GM21737 (cell line): ENCODE data around the gene PTPN3.

Experiments used
- ATAC-seq: cut with Tn5 transposase; IDR thresholded peaks from one replicate; pipeline ENCODE4 v1.9.1; 2021; ENCODE audit warnings: mild to moderate bottlenecking, moderate library complexity; ENCODE audit not compliant: unreplicated experiment

PTPN3 gene

DNA sequence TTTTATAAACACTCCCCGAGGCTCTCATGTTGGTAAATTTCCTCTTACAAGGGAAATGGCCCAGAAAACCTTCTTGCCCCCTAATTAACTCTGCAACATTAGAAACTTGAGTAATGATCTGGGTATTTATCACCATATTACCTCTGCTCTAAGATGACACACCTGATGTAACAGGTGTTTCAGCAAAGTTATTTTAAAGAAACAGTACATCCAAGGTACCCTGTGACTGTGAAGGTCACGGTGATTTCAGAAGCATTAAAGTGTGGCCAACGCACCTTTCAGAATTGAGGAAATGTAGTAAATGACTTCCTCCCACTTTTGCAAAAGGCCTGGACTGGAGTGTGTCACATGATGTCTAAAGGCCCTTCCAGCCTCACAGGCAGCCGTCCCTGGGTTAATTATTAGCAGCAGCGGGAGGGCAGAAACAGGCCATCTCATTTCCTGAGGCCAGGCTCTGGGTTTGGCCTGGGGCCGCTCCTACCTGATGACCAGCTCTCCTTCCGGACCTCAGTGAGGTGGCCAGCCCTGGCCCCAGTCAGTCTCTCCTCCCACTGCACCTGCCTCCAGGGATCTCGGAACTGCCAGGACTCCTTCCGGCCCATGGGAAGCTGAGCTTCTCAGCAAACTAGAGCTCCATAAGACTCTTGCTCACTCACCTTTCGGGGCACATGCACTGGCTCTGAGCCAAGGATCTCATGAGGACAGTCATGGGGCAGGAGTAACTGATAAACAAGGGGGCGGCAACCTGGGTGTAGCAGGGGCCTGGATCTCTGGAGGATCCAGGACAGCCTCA lies 20.7 kb downstream of the PTPN3 start:
- peak; percentile 96 for ATAC-seq

DNA sequence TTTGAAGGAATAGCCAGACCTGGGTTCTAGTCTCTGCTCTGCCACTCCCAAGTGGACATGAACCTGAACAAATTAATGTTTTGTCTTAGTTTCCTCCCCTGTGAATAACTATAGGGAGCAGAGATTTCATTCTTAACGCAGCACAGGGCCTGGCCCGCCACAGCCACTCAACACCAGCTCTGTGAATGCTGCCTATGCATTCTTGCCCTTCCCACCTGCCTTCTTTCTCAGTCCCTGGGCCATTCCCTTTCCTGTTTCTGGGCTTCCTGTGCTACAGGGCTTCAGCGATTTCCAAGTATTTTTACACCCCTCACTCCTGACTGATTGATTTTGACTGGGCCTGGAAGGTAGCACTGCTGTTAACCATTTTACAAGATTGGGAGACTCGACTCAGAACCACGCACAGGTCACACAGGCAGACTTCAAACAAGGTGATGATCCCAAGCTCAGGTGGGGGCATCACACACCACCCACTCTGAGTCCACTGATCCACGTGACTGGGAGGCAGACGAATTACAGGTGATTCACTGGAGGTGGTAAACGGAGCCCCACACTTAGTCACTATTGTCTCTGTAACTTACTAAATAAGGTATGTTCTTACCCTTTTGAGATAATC lies 21.4 kb downstream of the PTPN3 start:
- no peak for ATAC-seq

DNA sequence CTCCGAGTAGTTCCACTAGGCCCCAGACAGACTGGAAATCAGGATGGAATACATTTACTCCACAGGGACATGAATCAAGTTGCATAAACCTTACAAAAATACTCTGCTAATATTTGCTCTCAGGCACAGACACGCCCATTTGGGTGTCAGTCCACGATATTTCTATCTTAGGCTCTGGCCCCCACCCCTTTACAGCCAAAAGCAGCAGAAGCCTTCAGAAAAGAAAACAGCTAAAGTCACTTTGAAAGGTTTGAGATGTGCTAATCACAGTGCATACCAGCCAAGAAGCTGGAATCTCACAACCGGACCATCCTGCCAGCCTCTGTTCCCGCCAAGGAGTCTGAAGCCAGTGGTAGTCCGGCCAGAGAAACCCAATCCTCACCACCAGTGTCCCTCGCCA lies 22.6 kb downstream of the PTPN3 start:
- ATAC-seq = no peak

DNA sequence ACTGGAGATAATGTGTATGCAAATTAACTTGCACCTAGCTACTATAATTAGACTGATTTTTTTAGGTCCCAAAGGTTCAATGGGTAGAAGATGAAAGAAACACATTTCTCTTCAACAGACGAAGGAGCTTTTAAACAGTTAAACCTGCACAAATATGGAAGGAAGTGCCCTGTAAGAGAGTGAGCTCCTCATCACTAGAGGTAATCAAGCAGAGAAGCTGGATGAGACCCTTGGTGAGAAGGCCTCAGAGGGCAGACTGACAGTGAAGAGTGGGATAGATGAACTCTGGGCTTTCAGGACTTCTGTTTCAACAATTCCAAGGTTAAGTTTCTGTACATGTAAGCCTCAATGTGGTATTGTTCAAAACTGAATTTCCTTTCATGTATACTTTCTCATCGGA lies 23.2 kb downstream of the PTPN3 start:
- ATAC-seq = no peak

DNA sequence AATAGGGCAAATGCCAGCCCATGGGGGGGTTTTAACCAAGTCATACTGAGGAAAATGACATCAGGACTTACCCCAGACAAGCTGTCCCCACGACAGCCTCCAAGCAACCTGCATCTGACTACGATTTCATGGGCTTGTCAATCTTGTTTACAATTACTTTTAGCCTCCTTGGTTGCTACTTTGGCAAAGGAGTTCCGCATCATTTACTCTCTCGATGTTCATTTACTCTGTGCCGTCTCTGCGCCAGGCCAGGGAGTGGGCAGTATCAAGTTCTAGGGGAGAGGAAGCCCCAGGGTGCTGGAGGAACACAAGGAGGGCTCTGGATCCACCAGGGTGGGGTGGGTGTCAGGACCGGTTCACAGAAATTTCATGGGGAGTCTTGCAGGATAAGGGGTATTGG lies 23.9 kb downstream of the PTPN3 start:
- ATAC-seq = no peak

DNA sequence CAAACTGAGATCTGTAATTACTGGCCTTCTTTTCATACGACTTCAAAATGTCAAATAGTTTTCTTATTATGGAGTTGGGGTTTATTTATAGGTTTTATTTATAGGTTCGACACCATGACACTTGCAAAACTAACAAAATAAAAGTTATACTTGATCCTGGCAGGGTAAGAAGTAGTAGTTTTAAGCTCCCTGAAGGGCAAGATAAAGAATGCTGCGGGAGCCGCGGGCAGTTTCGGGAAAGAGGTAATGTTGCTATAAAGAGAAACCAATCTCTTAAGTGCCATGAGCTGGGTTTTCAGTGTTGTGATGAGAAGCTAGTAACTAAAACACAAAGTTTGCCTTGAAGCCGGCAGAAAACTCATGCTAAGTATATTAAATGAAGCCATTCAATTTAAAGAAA lies 24.8 kb downstream of the PTPN3 start:
- ATAC-seq = no peak

DNA sequence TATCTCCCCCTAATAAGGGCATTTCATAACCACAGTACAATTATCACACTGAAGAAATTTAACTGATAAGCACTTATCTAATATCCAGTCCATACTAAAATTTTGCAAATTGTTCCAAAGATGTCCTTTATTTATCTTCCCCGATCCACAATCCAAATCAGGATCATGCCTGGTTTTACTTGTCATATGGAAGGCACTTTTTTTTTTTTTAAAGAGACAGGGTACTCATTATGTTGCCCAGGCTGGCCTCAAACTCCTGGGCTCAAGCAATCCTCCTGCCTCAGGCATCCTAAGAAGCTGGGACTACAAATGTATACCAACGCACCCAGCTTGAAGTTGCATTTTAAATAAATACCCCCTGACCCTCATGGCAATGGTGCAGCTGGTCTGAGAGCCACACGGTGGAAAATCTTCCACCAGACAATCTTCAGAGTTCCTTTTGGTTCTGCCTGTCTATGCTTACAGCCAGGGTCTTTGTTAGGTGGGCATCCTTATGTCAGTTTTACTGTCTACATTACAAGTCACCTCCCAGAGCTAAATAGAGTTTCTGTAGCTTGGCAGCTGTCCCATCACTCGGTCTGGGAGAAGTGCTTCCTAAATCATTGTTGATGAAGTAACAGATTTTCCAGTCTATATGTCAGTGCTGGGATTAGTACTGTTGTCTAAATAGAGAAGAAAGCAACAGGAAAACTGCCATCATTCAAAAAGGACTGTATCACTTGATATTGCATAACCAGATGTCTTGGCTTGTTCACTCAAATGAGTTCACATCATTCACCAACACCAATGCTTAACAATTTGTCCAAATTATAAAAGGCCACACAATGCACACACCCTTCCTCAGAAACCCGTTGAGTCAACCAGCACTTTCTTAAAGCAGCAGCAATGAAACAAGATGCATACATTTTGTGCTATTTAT lies 26.4 kb downstream of the PTPN3 start:
- ATAC-seq = no peak

DNA sequence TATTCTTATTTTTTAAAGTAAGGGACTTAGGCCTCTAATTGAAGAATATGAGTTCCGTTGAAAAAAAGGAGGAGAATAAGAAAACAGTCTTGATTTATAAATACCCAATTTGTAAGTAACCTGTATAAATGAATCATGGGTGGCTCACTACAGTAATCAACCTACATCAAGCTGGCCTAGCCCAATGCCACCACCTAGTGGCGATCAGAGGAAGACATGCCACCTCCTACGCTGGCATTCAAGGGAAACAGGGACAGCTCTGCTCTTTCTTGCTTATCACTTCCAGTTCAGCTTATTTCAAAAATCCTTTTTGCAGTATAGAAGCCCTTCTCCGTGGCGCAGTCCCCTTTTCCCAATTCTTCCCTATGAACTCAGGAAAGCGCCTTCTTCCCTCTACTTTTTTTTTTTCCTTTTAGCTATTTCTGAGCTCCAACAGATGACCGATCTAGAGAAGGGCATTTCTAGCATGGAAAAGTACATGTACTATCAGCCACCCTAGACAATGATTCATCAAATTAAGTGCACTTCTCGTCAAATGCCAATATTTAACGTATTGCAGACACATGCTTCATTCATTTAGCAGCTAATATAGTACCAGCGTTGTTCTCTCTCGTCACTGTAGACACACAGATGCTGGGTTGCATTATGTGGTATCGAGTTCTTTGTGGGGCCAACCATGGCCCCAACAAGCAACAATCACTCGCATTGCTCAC lies 28.3 kb downstream of the PTPN3 start:
- peak; percentile 89 for ATAC-seq

DNA sequence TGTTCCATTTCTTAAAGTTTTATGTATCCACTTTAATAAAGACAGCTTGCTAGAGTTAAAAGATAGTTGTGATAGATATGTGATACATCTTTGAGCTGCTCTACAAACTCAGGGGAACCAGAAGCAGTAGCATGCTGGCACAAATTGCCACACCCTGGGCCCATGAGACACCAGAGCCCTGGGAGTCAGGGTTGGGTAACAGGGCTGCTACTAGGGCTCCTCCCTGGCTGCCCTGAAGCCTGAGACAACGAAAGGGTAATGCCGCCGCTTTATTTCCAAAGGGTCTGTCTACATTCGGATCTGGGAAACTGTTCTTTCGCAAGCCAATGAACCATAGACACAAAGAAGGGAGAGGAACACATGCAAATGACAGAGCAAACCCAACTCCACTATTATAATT lies 29.2 kb downstream of the PTPN3 start:
- no peak for ATAC-seq

DNA sequence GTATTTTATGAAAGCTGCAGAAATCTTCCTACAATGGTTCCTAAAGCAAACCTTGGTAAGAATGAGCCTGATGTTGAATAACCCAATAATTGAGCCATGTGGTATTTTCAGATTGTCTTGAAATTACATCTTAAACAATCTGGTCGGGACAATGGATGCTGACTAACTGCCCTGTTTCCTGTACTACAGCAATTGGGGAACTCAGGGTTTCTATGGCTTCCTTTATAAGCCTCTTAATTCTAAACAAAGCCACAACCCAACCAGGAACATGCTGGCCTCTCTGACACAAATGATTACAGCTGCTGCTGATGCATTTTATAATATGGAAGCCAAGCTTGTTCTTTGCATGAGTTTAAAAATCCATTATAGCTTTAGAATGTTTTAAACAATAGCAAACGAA lies 30.2 kb downstream of the PTPN3 start:
- no peak for ATAC-seq

DNA sequence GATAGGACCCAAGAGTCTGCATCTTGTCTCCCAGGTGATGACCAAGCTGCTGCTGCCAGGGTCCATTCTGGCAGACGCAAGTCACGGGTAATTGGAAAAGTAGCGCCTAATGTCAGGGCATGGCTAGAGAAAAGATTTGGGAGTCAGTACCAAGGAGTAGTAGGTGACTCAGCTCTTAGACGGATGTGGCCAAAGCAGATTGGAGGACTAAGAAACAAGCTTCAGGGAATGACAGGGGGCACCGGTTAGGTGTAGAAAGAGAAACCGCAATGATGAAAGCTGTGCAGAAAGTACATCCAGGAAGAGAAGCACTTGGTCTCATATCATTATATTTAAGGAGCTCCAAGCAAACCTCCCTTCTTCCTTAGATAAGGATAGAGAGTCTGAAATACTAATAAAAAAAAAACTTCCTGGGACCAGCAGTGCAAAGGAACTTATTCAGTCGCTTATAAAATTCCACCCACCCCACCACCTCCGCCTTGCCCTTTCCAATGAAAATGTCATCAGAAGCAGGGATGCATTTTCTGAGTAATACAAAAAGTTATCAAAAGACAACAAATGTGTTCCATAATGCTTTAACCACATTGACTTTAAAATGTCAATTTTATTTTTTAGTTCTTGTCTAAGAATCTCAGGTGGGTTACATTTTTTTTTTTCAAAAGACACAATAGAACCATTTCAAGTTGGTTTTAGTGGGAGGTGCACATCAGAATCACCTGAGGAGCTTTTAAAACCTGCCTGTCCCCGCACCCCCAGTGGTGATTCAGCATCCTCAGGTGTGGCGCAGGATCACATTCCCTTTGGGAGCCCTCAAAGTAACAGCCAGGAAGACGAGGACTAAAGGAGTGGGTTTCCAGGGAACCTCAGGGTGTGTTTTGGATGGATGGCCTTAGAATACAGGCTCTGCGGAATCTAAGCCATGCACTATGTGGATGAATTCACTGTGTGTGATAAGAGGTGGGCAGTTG lies 31.2 kb downstream of the PTPN3 start:
- ATAC-seq = no peak

DNA sequence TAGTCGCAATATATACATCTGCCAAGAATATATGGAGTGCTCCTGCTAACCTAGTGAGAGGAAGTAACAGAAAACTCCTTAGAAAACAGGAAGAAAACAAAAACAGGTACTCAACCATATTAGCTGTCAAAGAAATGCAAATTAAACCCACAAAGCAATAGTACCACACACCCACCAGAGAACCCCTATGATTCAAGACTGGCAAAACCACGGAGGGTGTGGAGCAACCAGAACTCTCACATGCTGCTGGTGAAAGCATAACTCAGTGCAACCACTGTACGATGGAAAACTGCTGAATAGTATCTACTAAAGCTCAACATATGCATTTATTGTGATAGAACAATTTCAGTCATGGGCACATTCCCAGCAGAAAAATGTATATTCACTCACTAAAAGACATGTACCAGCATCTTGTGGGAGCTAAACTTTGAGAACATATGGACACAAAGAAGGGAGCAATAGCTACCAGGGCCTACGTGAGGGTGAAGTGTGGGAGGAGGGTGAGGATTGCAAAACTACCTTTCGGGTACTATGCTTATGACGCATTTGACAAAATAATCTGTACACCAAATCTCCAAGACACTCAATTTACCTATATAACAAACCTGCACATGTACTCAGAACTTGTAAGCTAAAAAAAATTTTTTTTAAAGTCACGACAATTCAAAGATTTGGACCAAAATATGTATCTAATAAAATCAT lies 34.0 kb downstream of the PTPN3 start:
- no peak for ATAC-seq

DNA sequence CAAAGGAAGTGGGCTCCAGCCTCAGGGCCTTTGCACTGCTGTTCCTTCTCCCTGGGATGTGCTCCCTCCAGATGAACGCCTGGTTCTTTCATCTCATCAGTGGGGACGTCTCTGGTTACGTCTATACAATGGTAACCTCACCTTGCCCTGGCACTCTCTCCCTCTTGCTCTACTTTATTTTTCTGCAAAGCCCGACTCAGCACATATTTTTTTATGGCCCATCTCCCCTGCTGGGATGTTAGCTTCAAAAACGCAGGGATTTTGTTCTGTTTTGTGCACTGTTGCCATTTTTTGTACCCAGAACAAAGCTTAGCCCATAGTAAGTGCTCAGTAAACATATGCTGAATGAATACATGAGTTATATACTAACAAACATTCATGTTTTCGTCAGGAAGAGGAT lies 37.5 kb downstream of the PTPN3 start:
- no peak for ATAC-seq

DNA sequence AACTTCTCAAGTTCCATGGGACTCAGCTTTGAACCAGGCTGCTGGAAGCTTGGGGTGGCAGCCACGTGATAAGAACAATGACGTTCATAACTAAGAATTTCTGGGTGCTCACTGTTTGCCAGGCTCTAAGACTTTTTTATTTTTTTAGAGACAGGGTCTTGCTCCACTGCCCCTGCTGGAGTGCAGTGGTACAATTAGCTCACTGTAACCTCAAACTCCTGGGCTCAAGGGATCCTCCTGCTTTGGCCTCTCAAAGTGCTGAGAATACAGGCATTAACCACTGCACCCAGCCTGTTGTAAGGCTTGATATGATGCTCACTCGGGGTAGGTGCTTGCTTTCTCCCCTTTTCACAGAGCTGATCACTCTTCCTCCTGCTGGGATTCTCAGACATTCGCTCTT lies 38.7 kb downstream of the PTPN3 start:
- no peak for ATAC-seq

DNA sequence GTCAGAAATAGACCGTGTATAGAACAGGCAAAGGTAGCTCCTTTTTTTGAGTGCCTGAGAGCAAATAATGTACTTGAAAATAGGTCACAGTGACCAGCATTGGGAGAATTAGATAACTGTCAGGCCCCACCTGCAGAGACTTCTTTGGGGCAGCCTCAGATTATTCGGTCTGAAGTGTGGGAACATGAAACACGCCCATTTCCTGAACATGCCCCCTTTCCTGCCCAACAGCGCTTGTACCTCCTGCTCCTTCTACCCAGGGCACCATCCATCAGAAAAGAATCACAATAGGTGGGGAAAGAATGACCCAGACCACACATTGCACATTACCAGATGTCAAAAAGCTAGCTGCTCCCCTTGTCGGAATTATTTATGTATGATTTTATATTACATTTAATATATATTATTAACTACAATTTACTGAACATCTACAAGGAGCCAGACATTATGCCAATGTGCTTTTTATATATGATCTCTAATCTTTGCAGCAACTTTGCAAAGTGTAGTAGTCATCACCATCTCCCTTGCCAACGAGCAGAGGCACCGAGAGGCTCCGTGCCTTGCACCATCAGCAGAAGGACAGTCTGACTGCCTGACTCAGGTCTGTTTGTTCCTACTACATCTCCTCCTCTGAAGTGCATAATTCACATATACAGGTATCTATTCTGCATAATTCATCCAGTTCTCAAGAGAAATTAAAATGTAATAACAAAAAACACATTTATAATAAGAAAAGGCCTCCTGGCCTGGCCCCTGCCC lies 39.5 kb downstream of the PTPN3 start:
- no peak for ATAC-seq

DNA sequence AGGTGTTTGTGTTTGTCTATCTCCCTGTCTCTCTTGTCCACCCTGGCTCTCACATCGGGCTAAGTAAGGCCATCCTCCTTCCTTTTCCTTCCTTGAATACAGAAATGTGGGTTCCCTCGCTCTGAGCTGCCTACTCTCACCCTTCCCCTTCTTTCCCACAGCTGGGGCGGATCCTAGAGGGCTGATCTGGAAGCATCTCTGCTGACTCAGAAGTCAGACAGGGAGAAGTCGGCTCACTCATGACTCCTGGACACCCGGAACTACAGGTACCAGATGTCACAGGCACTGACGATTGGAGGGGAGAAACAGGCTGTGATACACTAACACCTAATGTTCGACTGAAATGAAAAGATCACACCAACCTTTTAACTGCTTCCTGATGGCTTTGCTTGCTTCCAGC lies 41.3 kb downstream of the PTPN3 start:
- ATAC-seq = no peak

DNA sequence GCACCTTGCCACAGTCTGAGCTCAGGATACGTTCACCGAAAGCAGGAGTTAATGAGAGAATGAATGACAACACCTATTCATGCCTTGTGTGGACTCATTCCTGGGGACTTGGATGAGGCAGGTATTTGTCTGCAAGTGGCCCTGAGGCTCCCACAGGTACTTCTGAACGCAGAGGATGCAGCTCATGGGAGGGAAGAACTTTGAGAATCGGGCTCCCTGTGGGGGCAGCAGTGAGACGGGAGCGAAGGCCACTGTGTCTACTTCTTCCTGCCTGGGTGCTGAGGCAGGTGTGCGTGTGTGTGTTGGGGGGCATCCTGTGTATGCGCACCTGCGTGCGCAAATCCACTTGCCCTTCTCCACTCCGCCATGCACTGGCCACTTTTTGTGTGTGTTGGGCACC lies 42.2 kb downstream of the PTPN3 start:
- no peak for ATAC-seq

DNA sequence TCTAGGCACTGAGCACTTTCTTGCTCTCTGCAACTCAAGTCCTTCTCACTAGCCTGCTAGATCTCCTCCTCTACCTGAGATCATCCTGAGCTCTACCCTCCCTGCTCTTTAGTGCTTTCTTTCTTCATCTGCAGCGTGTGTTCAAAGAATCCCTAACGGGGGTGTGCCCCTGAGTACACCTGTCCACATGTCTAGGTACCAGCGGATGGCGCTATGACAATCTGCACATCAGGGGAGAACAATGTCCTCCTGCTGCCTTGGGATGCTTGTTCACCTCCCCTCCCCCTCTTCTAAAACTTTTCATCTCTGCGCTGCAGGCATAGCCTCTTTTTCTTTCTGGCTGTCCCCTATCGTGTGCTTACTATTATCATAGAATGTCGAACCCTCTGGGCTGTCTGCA lies 42.7 kb downstream of the PTPN3 start:
- ATAC-seq = no peak
